Breast epithelium (tissue), 3 donors: ENCODE results near the gene SYT7.

Source experiments
- POLR2A ChIP-seq: fragments of 450-650 bp; IDR thresholded peaks from one replicate; pipeline ENCODE4 v1.6.1; 2016; ENCODE audit warnings: antibody characterized with exemption, mild to moderate bottlenecking, moderate library complexity
- POLR2AphosphoS5 ChIP-seq, 3 donors: sonication (generic); formaldehyde crosslinking; IDR thresholded peaks; one replicate each; pipeline ENCODE4 v1.6.1; 2017; ENCODE audit warnings: antibody characterized with exemption in 3 of 3

DNA sequence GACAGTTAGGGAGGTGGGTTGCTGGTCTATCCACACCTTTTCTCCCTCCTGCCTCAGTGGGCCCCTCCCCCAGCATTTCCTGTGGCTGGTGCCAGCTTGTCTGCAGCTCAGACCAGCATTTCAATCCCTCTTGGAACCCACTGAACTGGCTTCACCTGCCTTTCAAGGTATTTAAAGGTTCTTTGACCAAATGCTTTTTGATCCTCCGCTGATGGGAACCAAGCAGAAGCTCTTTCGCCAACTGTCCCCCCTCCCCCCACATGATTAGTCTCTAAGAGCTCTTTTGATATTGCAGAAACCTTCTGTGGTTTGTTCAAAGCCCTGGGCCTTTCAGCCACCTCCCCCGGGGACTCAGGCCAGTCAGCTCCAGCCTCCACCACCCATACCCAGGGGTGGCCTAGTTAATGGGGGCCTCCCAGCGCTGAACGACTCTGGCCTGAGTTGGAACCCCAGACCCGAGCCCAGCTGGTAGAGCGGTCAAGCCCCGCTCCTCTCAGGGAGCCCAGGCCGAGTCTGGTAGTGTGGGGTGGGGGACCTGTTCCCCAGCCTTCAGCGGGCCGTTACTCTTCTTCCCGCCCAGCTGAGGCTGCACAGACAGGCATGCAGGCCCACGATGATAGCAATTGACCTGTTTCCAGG is 6.0 kb upstream of the SYT7 start:
- TF ChIP-seq POLR2AphosphoS5 (IDR thresholded peaks at IDR 0.05) (no peak), POLR2A (no peak)
